Left lung (tissue), 10 donors: Measurements from ENCODE around the gene HOXA6. TPM values are rescaled to one million over a fixed set of nuclear protein-coding genes. Genes with fewer than 3 reads are reported as not detected.

Experiments
- ATAC-seq: fragments of 200-7000 bp; cut with Tn5 transposase; one replicate; pipeline ENCODE4 v1.9.1; 2020; ENCODE audit warnings: moderate library complexity
- DNase-seq, 4 donors: peaks; one replicate each; pipeline ENCODE4 v3.0.0-alpha.2; 2013 to 2020
- H3K27ac ChIP-seq, 2 donors: fragments of 200-600 bp; sonication (generic) in 1 of 2; one replicate each; pipeline versions ENCODE4 v1.5.0 to v1.8.0; 2020 to 2021
- H3K27me3 ChIP-seq, 2 donors: fragments of 200-600 bp; sonication (generic) in 1 of 2; one replicate each; pipeline versions ENCODE4 v1.5.0 to v1.8.0; 2020 to 2021
- H3K36me3 ChIP-seq, 2 donors: fragments of 200-600 bp; sonication (generic) in 1 of 2; one replicate each; pipeline versions ENCODE4 v1.5.0 to v1.8.0; 2020 to 2021
- H3K4me1 ChIP-seq, 2 donors: fragments of 200-600 bp; one replicate each; pipeline ENCODE4 v1.8.0; 2021
- H3K4me3 ChIP-seq, 2 donors: fragments of 200-600 bp; sonication (generic) in 1 of 2; one replicate each; pipeline versions ENCODE4 v1.5.0 to v1.8.0; 2020 to 2021; ENCODE audit warnings: mild to moderate bottlenecking in 1 of 2
- H3K9me3 ChIP-seq, 2 donors: fragments of 200-600 bp; sonication (generic) in 1 of 2; one replicate each; pipeline versions ENCODE4 v1.5.0 to v1.8.0; 2020 to 2021
- CTCF ChIP-seq, 2 donors: fragments of 200-600 bp; sonication (generic) in 1 of 2; IDR thresholded peaks; one replicate each; pipeline versions ENCODE4 v1.5.0 to v1.8.0; 2021; ENCODE audit warnings: antibody characterized with exemption in 2 of 2
- intact Hi-C, 2 donors: fragments of 100-400 bp; cut with DNase I; formaldehyde crosslinking; loops; one replicate each; pipeline versions ENCODE4 v1.11.2 to v1.14.2; 2022
- polyA plus RNA-seq, 6 donors: library from polyadenylated mRNA; unstranded; fragments of 120-200 nt; gene quantifications; one replicate each; pipeline ENCODE4 v1.2.1, GENCODE V29; 2013; ENCODE audit not compliant: insufficient read length in 6 of 6
- total RNA-seq, 2 donors: library from RNA; stranded (reverse); fragmentation: NEBNext Ultra II Directional; extraction: Animal tissue kit (Norgen Biotek cat#: 25700); gene quantifications; one replicate each; pipeline ENCODE4 v1.2.1, GENCODE V29; 2021
- donor health status: DM: no; HTN: yes; CAD: no.
- donor health status: DM: no; HTN: no; CAD: no.

The HOXA6 gene
- total and polyA plus RNA-seq, 8 donors = 3.5 to 16.2 (median 14.2) TPM

DNA sequence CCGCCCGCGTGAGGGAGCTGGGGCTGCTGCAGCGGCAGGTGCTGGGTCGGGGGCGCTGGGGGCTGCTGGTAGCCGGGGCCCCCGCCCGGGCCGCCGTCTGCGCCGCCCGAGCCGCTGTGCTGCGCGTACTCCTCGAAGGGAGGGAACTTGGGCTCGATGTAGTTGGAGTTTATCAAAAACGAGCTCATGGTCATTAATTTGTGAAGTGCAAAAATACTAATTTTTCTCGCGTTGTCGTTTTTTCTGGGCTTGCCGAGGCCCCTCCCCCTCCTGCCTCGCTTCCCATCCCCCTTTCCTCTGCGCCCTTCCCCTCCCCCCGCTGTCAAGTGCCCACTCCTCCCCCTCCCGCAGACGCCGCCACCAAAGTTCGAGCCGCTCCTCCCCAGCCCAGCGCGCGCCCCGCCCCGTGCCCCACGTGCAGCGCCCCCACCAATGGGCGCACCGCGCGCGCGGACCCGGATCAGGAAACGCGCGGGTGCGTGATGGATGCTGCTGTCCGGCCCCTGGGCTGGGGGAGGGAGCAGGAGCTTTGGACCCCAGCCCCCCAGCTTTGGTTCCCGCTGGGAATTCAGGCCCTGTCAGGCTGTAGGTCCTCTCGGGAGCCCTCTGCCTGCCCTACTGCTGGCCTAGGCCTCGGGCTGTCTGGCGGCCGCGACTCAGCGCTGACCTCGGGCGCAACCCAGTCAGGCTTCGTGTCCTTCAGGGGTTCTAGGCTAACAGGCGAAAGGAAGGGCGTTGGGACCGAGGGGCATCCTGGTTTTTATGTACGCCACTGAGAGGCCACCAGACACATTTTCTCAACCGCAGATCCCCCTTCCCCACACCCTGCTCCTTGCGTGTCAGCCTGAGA, 16.8 kb downstream of the HOXA6 start, which contains the start of gene HOXA4:
Gene HOXA4, minus strand, starts transcription at position 218 of the 850 bp plus-strand sequence. Its CDS starts 24 bp downstream, at position 194.
- intact Hi-C loops = no loop called here
- ATAC-seq (peak; percentile 96), DNase-seq (peak; percentile 61 to 94 (median 90))
- Histone ChIP-seq H3K36me3 (no peaks in the 10 kb centered on the region), H3K27me3 (peaks cover 0 to 96% of the 10 kb centered on the region in 2 donors), H3K27ac (peak within 1 kb of the TSS; percentile 81 to 86), H3K4me3 (peak within 1 kb of the TSS; percentile 49 to 51), H3K4me1 (peaks cover 17 to 39% of the 10 kb centered on the region in 2 donors), H3K9me3 (no peaks in the 10 kb centered on the region)
- TF ChIP-seq CTCF (IDR thresholded peaks at IDR 0.05) = no peak

GRCh38 chr7:27129729-27130539, 17.6 kb downstream of the HOXA6 start:
- Histone ChIP-seq H3K9me3 (no peaks in the 10 kb centered on the region), H3K4me1 (peaks cover 14 to 39% of the 10 kb centered on the region in 2 donors), H3K27me3 (peaks cover 0 to 96% of the 10 kb centered on the region in 2 donors), H3K4me3 (peak overlapping the region; percentile 49 to 51), H3K36me3 (no peaks in the 10 kb centered on the region), H3K27ac (peak overlapping the region; percentile 81 to 83)
- peak; percentile 8 for ATAC-seq
- peak in 1 of 4 donors; percentile 29 for DNase-seq
- intact Hi-C loops = no loop called here
- no peak for TF ChIP-seq CTCF (IDR thresholded peaks at IDR 0.05)

DNA sequence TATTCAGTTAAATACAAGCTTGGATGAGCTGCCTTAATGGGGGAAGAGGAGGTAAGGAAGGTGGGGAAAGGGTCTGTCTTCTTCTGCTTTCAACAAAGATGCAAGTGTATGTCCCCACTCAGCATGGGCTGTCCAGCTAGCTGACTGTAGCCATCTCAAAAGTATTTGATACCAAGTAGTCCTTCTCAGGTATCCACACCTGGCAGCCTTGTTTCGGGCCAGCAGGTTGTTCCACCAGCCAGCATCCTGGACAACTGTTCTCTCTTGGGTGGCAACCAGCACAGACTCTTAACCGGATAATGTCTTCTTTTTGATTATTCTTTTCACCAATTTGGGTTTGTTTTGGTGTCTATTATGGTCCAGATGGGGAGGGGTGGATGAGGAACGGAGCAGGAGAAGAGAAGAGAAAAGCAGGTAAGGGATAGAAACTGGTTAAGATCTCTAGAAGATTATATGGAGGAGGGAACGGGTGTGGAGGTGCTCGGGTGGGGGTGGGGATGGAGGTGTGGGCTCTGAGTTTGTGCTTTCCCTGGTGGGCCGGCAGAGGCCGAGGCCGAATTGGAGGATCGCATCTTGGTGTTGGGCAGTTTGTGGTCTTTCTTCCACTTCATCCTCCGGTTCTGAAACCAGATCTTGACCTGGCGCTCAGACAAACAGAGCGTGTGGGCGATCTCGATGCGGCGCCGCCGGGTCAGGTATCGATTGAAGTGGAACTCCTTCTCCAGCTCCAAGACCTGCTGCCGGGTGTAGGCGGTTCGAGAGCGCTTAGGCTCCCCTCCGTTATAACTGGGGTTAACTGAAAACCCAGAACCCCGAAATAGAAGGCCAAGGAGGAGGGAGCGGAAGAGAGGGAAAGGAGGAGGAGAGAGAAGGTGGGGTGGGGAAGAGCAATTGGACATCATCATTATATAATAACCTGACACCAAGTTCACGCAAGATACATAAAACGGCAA, 18.5 kb downstream of the HOXA6 start:
- Histone ChIP-seq H3K36me3 (no peaks in the 10 kb centered on the region), H3K4me3 (peak overlapping the region; percentile 19 to 49), H3K27me3 (peaks cover 0 to 97% of the 10 kb centered on the region in 2 donors), H3K27ac (peak overlapping the region; percentile 81 to 82), H3K9me3 (no peaks in the 10 kb centered on the region), H3K4me1 (peaks cover 10 to 33% of the 10 kb centered on the region in 2 donors)
- intact Hi-C loops = no loop called here
- ATAC-seq = no peak
- TF ChIP-seq CTCF (IDR thresholded peaks at IDR 0.05) = no peak
- no peak for DNase-seq

DNA sequence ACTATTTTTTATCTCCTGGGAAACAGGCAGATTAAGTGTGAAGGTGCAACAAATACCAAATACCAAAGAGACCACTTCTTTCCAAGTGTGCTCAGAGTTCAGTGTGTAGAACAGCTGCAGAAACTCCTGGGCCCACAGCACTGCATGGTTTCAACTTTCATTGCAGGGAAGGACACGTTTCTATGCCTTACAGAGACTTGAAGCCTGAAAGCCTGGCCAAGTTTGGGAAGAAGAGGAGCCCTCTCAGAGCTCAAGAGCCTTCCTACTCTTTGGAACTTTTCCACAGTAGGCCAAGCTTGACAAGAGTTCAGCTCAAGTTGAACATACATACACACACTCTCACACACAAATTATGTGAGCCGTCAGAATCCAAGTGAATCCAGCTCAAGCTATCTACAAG, 19.5 kb downstream of the HOXA6 start:
- peak overlapping the region in 1 of 2 donors; percentile 34 for H3K27ac ChIP-seq
- H3K27me3 ChIP-seq = peaks cover 0 to 97% of the 10 kb centered on the region in 2 donors
- H3K4me3 ChIP-seq = no peak overlapping the region
- intact Hi-C loops = no loop called here
- H3K9me3 ChIP-seq = no peaks in the 10 kb centered on the region
- DNase-seq (peak in 2 of 4 donors; percentile 91 to 96), ATAC-seq (no peak)
- H3K36me3 ChIP-seq = no peaks in the 10 kb centered on the region
- TF ChIP-seq CTCF (IDR thresholded peaks at IDR 0.05) = no peak
- peaks cover 6 to 28% of the 10 kb centered on the region in 2 donors for H3K4me1 ChIP-seq
